Activated CD4-positive, CD25-positive, alpha-beta regulatory T cell (primary cell): ENCODE measurements around the gene DHH.
"Not testable (repeated sequence)": the region's sequence is repeated elsewhere in the genome, so short reads cannot be mapped to it uniquely, and the experiment has no call there.

Experiments
- DNase-seq, 4 experiments: peaks; one replicate each; lab custom pipeline; 2025; lab: John Stamatoyannopoulos, UW

The DHH gene

DNA sequence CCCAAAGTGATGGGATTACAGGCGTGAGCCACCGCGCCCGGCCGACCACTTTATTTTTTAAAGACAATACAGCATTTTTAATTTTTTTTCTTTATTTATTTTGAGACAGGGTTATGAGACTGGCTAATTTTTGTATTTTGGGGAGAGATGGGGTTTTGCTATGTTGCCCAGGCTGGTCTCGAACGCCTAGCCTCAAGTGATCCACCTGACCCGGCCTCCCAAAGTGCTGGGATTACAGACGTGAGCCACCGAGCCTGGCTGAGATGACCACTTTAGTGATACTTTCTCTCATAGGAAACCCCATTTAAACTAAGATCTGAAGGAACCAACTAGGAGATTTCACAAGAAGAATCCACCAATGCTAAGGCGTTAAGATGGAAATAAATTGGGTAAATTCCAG lies 23.6 kb downstream of the DHH start:
- DNase-seq: no peak

GRCh38 chr12:49069507-49070346 lies 24.9 kb downstream of the DHH start, which contains the start of gene RHEBL1:
Gene RHEBL1, minus strand, starts transcription at chr12:49069979. Its CDS starts 194 bp downstream, at chr12:49069785.
- peak; percentile 94 to 98 (median 94) for DNase-seq

GRCh38 chr12:49068879-49069506 lies 25.6 kb downstream of the DHH start:
- no peak for DNase-seq

GRCh38 chr12:49066120-49066519 lies 28.5 kb downstream of the DHH start:
- no peak for DNase-seq

DNA sequence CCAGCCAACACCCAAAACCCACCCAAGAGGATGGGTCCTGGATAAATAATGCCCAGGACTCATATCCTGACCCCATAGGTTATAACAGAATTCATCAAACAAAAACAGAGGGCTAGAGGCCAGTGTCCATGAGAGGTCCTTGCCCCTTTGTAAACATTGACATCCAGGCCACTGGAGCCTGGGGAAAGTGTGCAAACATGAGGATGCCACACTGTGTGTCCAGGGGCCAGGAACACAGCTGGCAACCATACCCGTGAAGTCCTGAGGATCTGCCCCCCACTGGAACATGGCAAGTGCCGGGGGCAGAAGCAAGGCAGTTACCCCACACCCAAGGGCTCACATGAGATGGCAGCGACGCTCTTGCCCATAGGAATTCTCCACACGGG lies 29.8 kb downstream of the DHH start:
- DNase-seq: no peak

DNA sequence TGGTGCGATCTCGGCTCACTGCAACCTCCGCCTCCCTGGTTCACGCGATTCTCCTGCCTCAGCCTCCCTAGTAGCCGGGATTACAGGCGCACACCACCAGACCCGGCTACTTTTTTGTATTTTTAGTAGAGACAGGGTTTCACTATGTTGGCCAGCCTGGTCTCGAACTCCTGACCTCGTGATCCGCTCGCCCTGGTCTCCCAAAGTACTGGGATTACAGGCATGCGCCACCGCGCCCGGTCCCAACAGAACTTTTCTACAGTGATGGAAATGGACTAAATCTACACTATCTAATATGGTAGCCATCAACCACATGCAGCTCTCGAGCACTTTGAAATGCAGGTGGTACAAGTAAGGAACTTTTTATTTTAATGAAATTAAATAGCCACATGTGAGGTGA lies 32.7 kb downstream of the DHH start:
- not testable (repeated sequence) for DNase-seq

DNA sequence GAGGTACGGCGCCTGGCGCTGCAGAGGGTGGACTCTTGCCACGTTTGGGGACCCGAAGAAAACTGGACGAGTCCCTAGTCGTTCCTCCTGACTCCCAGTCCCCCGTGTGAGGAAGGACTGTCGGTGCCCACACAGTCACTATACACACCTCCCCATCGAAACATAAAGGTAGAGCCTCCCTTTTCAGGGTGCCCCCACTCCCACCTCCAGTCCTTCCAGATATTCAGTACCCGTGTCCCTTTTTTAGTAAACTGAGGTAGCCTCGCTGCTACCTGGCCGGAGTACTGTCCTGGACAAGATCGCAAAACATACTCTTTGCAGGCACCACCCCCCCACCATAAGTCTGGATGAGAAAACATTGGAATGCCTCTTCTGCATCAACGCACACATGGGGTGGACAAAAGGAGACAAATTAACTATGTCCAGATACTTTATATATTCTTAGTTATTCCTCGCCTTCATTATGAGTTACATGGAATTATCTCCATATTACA lies 33.4 kb downstream of the DHH start:
- DNase-seq: no peak

GRCh38 chr12:49060237-49061156 lies 34.1 kb downstream of the DHH start, which contains the start of gene KMT2D:
Gene KMT2D, minus strand, starts transcription at chr12:49060794. Its CDS starts 5,470 bp downstream, at chr12:49055324.
- DNase-seq: peak; percentile 72 to 80 (median 75)

DNA sequence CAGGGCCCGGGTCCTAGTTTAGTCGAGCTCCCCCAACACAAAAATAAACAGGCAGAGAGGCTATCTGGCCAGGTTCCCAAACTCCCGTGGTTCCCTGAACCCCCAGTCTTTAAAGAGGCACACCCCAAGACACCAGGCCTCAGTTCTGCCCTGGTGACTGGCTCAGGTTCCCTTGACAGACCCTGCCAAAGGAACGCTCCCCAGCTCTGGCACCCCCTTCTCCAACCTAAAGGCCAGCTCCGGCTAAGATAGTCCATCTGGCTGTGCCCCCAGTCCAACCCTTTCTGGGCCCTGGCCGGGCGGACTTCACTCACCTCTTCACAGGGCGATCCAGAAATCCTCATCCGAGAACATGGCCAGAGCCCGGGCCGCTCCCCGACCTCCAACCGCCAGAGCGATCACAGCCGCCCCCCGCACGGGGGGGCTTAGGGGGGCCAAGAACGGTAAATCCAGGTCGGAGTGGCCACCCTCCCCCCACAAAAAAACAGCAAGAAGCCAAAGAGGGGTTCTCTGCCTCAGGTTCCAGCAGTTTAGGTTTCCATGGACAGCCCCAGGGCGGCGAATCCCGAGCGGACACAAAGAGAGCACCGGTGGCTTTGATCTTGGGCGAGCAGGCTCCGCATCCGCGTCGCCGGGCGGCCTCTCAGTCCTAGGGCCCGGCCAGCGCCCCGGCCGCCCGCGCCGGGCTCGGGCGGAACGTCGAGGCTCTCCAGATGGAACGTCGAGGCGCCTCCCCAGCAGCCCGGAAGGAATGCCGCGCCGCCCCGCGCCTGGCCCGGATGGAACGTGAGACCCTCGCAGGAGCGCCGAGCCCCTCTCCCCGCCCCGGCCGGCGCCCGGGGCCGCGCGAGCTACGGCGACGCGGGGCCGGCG lies 35.1 kb downstream of the DHH start:
- DNase-seq: no peak

DNA sequence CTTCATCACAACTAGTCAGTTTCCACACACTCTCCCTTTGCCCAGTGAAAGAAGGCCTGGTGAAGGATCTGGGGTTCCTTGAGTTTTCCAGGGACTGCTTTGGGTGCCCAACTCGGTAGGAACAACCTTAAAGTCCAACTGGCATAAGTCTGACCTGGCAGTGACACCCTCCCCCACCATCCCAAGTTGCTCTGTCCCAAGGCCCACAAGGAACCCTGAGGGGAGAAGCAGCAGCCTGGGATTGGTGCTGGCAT lies 35.6 kb downstream of the DHH start:
- DNase-seq: no peak

DNA sequence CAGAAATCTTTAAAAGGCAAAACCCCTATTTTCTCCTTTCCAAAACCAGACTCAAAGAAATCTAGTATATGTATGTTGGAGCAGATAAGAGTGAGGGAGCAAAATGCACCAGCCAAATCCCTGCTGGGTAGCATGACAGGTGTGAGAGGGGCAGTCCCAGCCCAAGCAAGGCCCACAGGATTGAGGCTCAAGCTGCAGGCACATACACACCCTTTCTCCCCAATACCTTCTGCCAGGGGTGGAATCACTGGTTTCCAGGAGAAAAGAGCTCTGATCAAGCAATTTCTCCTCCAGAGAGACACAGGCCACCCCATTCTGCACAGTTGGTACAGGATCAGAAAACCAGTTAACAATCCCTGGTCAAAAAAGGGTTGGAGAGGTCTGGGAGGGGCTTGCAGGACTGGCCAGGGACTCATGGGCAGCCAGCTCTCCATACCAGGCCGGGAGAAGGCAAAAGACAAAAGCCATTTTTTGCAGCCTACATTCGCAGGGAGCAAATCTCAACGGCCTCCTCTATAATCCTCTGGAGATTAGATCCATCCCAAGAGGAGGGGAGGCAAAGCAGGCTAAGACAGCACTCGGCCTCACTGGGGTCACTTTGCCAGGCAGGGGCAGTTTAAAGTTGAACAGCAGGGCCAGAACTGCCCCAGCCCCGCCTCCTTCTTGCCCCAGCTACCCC lies 36.1 kb downstream of the DHH start:
- no peak for DNase-seq

DNA sequence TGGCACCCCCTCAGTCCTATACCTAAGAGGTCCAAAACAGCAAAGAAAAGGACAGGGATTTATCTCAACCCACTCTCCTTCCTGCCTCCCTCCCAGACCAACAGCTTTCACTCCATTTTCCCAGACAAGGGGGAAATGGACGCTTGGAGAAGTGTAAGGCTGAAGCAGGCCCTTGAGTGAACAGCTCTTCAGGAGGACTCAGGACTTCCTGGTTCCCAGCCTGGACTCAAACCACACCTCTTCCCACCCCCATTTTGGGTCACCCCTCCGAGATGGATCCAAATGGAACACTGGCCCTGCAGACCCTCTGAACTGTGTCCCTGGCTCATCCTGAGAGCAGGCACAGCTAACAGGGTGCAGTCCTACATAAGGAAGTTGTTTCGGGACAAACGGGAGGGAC lies 36.7 kb downstream of the DHH start:
- DNase-seq: no peak

DNA sequence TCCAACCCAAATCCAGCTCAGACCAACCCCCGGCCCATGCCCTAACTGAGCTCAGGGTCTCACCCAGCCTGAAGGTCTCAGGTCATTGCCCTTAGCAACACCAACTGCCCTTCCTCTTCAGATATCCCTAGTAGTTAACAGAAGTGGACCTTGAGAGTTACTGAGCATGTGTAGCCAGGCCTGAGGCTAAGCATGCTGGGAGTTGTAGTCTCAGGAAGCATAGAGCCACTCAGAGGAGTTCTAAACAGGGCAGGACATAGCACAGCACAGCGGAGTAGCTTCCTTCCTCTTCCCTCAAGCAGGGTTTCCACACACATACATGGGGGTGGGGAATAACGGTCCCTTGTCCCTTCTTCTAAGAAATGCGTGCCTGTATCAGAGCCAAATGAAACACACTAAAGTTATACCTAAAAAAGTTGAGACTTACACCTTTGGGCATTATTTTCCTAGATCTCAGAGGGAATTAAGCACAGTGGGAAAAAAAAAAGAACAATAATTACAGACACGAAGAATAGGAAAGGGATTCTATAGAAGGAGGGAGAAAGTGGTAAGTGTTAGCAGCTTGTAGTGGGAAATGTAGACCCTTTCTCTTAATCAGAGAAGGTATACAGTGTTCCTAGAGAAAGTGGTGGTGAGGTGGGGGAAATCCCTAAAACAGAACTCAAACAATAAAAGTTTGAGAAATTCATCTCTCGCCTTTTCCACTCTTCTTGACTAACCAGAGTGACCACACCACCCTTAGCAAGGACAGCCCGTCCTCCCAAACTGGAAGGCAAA lies 38.4 kb downstream of the DHH start:
- DNase-seq: peak in 1 of 4 experiments; percentile 9

DNA sequence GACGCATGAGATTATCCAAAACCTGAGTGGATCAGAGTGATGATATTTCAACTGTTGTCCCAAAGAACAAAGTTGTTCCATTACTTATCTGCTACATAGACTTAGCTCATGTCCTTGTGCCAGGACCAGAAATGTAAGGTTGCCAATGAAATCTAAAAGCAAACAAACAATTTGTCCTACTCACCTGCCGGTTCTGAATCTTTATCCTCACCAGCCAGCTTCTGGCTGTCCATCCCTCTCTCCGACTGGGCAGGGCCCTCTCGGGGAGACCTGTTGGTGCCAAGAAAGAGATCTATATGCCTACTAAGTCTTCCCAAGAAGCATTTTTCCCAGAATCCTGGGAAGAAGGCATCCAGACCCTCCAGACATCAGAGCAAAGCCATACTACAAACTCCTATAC lies 39.5 kb downstream of the DHH start:
- DNase-seq: no peak

- no peak for DNase-seq
These were observed 40.1 kb downstream of the DHH start for GRCh38 chr12:49054524-49054923.

GRCh38 chr12:49054096-49054495 lies 40.5 kb downstream of the DHH start:
- no peak for DNase-seq

DNA sequence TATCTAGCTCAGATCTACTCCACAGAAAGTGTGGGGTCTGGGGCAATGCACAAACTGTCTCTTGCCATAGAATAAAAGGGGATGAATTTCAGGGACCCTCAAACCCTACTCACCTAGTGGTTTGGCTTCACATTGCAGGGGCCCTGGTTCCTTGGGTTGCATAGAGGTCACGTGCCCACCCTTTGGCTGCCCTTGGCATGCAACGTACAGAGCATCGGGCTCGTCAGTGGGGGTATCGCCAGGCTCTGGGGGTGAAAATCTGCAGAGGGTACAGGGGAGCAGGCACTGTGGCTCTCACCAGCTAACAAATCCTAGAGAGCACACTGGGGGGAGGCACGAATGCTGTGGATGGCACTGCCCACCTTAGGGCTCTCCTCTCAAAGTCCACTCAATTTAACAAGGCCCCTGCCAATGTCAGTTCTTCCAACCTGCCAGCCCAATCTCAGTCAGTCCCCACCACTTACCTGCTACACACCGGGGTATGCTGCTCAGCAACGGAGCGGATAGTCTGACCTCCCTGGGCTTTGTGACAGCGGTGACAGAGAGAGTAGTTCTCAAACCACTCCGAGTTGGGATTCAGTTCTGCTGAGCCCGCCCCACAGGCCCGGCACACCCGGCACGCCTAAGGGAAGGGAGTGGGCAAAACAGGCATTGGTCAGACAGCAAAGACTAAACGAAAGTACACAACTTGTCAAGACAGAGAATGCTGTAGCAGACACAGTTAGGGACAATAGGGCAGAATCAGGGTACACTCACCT lies 42.0 kb downstream of the DHH start:
- no peak for DNase-seq

GRCh38 chr12:49051777-49052438 lies 42.7 kb downstream of the DHH start:
- no peak for DNase-seq

DNA sequence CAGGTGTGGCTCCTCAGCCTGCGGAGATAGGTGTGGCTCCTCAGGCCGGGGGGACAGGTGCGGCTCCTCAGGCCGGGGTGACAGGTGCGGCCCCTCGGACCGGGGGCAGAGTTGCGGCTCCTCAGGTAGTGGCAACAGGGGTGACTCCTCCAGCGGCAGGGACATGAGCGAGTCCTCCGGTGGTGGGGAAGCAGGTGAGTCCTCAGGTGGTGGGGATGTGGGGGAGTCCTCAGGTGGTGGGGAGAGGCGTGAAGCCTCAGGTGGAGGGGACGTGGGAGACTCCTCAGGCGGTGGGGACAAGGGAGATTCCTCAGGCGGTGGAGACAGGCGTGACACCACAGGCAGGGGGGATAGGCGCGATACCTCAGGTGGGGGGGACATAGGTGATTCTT lies 43.2 kb downstream of the DHH start:
- no peak for DNase-seq
